ENCODE data around the gene HORMAD1. TPM values are rescaled to one million over a fixed set of nuclear protein-coding genes. Genes with fewer than 3 reads are reported as not detected.

The HORMAD1 gene
- total and polyA plus RNA-seq, 2 of the 13 experiments (the other 11 are each of a cell fraction or from before 2014, with no cell fraction given): not detected

- TF ChIP-seq RERE (CRISPR knock-in tag; IDR thresholded peaks at IDR 0.05; ENCODE audit: low read depth) (no peak), SP5 (CRISPR knock-in tag; IDR thresholded peaks at IDR 0.05; ENCODE audit: borderline replicate concordance, low read depth) (no peak), MAFF (IDR thresholded peaks at IDR 0.05; ENCODE audit: low read depth, low read length) (0 out of 2 replicates have a peak, but pooled peaks have one; percentile 24), ZSCAN20 (CRISPR knock-in tag; IDR thresholded peaks at IDR 0.05; ENCODE audit: borderline replicate concordance) (no peak), SIN3A (IDR thresholded peaks at IDR 0.05; ENCODE audit: borderline replicate concordance, low read depth, low read length) (peak; percentile 86; the same call in 1 of the 2 replicates), MED1 (CRISPR knock-in tag; IDR thresholded peaks at IDR 0.05) (peak; percentile 48; the same call in 1 of the 2 replicates), ZNF350 (CRISPR knock-in tag; IDR thresholded peaks at IDR 0.05; ENCODE audit: borderline replicate concordance, low read depth) (no peak; the same call in 1 of the 2 replicates), BHLHE40 (IDR thresholded peaks at IDR 0.05; ENCODE audit: low read length) (no peak), ZNF549 (CRISPR knock-in tag; IDR thresholded peaks at IDR 0.05) (no peak), ZMYM2 (CRISPR knock-in tag; IDR thresholded peaks at IDR 0.05) (no peak), ZBTB21 (CRISPR knock-in tag; IDR thresholded peaks at IDR 0.05) (no peak), ZNF784 (CRISPR knock-in tag; IDR thresholded peaks at IDR 0.05; ENCODE audit: borderline replicate concordance) (no peak), ARNT (IDR thresholded peaks at IDR 0.05) (no peak), NFRKB (IDR thresholded peaks at IDR 0.05) (no peak), MYNN (CRISPR knock-in tag; IDR thresholded peaks at IDR 0.05; ENCODE audit: low read depth) (no peak), DDIT3 (CRISPR knock-in tag; IDR thresholded peaks at IDR 0.05) (no peak), ZNF639 (CRISPR knock-in tag; conservative IDR thresholded peaks at IDR 0.05) (0 out of 2 replicates have a peak, but pooled peaks have one; percentile 28), CBX5 (CRISPR knock-in tag; IDR thresholded peaks at IDR 0.05; ENCODE audit: borderline replicate concordance) (no peak), ZFP91 (CRISPR knock-in tag; IDR thresholded peaks at IDR 0.05; ENCODE audit: borderline replicate concordance) (no peak), HNRNPH1 (optimal IDR thresholded peaks at IDR 0.05; ENCODE audit: low read depth, low read length) (no peak)
These were observed 23.4 kb downstream of the HORMAD1 start, which contains the start of gene GOLPH3L (continued) for GRCh38 chr1:150696995-150697927.

All from HepG2 (cell line).